Fibroblast of skin of back (primary cell): ENCODE measurements around the gene OR2G6.

Experiments
- DNase-seq: peaks from one replicate; pipeline ENCODE4 v3.0.0-alpha.2; 2013

Gene OR2G6

DNA sequence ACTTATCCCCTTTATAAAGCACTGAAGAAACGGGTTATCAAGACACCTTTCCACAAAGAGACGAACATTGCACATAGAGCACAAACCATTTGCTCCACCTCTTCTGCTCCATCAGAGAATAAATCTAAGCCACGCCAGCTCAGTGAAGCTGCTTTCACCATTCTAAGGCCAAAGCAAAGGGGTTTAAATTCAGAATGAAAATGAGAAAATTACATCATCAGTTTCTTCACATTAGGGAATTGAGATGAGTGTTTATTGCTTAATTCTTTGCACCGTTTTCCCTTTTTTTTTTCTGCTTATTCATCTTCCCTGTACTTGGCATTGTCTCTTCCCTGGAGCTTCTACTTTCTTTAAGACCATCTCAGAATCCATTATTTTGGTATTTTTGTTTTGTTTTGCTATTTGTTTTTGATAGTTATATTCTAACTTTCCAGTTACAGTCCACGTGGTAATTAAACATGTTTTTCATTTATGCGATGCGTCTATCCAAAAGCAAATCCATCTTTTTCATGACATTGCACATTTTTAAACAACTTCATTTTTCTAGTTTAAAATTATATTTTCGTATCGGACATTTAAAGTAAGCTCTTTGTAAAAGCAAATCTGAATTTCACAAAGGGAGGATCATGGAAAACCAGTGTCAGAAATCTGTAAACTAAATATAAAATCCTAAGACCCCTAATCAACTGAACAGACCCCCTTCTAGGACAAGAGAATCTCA lies 68.5 kb downstream of the OR2G6 start:
- no peak for DNase-seq
